SK-N-SH treated with all-trans-retinoic acid at 6 μM for 48 hours (cell line): ENCODE data around the gene PRKAR1B.

Experiments used
- ATAC-seq: fragments of 200-7000 bp; cut with Tn5 transposase; 3 replicates; pipeline ENCODE4 v1.9.1; 2020; ENCODE audit warnings: mild to moderate bottlenecking, moderate library complexity
- ARNTL ChIP-seq: fragments of 450-650 bp; formaldehyde crosslinking; IDR thresholded peaks from 2 replicates; pipeline ENCODE4 v1.5.0; 2020; ENCODE audit warnings: low read depth, mild to moderate bottlenecking, moderate library complexity, borderline replicate concordance
- BACH2 ChIP-seq: fragments of 250-450 bp; sonication (Bioruptor Pico); IDR thresholded peaks from 2 replicates; pipeline ENCODE4 v1.9.0; 2021; ENCODE audit warnings: mild to moderate bottlenecking, borderline replicate concordance
- CREB5 ChIP-seq: fragments of 250-450 bp; sonication (Bioruptor Pico); IDR thresholded peaks from 2 replicates; pipeline ENCODE4 v1.5.1; 2020; ENCODE audit warnings: low read depth, mild to moderate bottlenecking, moderate library complexity
- CSDC2 ChIP-seq: fragments of 250-450 bp; sonication (Bioruptor Pico); IDR thresholded peaks from 2 replicates; pipeline ENCODE4 v1.5.0; 2020; ENCODE audit warnings: mild to moderate bottlenecking, moderate library complexity
- ESRRG ChIP-seq: fragments of 250-450 bp; sonication (Bioruptor Pico); IDR thresholded peaks from 2 replicates; pipeline ENCODE4 v1.6.1; 2021; ENCODE audit warnings: mild to moderate bottlenecking
- GLIS3 ChIP-seq: fragments of 250-450 bp; sonication (Bioruptor Pico); IDR thresholded peaks from 2 replicates; pipeline ENCODE4 v1.5.0; 2020; ENCODE audit warnings: mild to moderate bottlenecking, moderate library complexity
- OSR1 ChIP-seq: fragments of 250-450 bp; sonication (Bioruptor Pico); IDR thresholded peaks from 2 replicates; pipeline ENCODE4 v1.8.0; 2022; ENCODE audit warnings: moderate library complexity, mild to moderate bottlenecking, inconsistent platforms
- PATZ1 ChIP-seq: fragments of 250-450 bp; sonication (Bioruptor Pico); IDR thresholded peaks from 2 replicates; pipeline ENCODE4 v1.8.0; 2020; ENCODE audit warnings: mild to moderate bottlenecking, moderate library complexity, borderline replicate concordance
- PPARA ChIP-seq: fragments of 250-450 bp; sonication (Bioruptor Pico); IDR thresholded peaks from 2 replicates; pipeline ENCODE4 v1.5.0; 2020; ENCODE audit warnings: mild to moderate bottlenecking, borderline replicate concordance
- RARB ChIP-seq: fragments of 250-450 bp; sonication (Bioruptor Pico); IDR thresholded peaks from 2 replicates; pipeline ENCODE4 v1.8.0; 2021; ENCODE audit warnings: mild to moderate bottlenecking, moderate library complexity
- SNAI2 ChIP-seq: fragments of 250-450 bp; sonication (Bioruptor Pico); IDR thresholded peaks from 2 replicates; pipeline ENCODE4 v1.5.0; 2020; ENCODE audit warnings: mild to moderate bottlenecking, moderate library complexity
- TCF4 ChIP-seq: fragments of 250-450 bp; sonication (Bioruptor Pico); IDR thresholded peaks from 2 replicates; pipeline ENCODE4 v1.8.0; 2021; ENCODE audit warnings: mild to moderate bottlenecking, moderate library complexity, borderline replicate concordance
- TOX ChIP-seq: fragments of 250-450 bp; sonication (Bioruptor Pico); IDR thresholded peaks from 2 replicates; pipeline ENCODE4 v1.8.0; 2021; ENCODE audit warnings: mild to moderate bottlenecking, moderate library complexity, borderline replicate concordance
- TSHZ2 ChIP-seq: fragments of 250-450 bp; sonication (Bioruptor Pico); IDR thresholded peaks from 2 replicates; pipeline ENCODE4 v1.5.0; 2020; ENCODE audit warnings: mild to moderate bottlenecking, moderate library complexity
- ZC3H10 ChIP-seq: fragments of 250-450 bp; sonication (Bioruptor Pico); IDR thresholded peaks from 2 replicates; pipeline ENCODE4 v1.5.1; 2021; ENCODE audit warnings: mild to moderate bottlenecking, moderate library complexity
- ZFP3 ChIP-seq: fragments of 250-450 bp; sonication (Bioruptor Pico); IDR thresholded peaks from 2 replicates; pipeline ENCODE4 v1.5.0; 2020; ENCODE audit warnings: mild to moderate bottlenecking, moderate library complexity
- ZFP30 ChIP-seq: fragments of 450-650 bp; formaldehyde crosslinking; IDR thresholded peaks from 2 replicates; pipeline ENCODE4 v1.5.0; 2022; ENCODE audit warnings: mild to moderate bottlenecking, moderate library complexity
- ZNF565 ChIP-seq: fragments of 450-650 bp; formaldehyde crosslinking; conservative IDR thresholded peaks from 2 replicates; pipeline ENCODE4 v1.5.0; 2020; ENCODE audit warnings: low read depth, mild to moderate bottlenecking, moderate library complexity
- ZNF70 ChIP-seq: fragments of 450-650 bp; formaldehyde crosslinking; IDR thresholded peaks from 2 replicates; pipeline ENCODE4 v1.5.0; 2020; ENCODE audit warnings: mild to moderate bottlenecking, moderate library complexity
- ZNF8 ChIP-seq: fragments of 450-650 bp; formaldehyde crosslinking; IDR thresholded peaks from 2 replicates; pipeline ENCODE4 v1.5.0; 2020; ENCODE audit warnings: mild to moderate bottlenecking, moderate library complexity

The PRKAR1B gene

GRCh38 chr7:670501-671390 is 56.3 kb downstream of the PRKAR1B start:
- no peak for ATAC-seq
- TF ChIP-seq ZNF70 (CRISPR knock-in tag), result no peak
- no peak for TF ChIP-seq CSDC2 (CRISPR knock-in tag)
- TF ChIP-seq ZFP30 (CRISPR knock-in tag), result no peak
- no peak for TF ChIP-seq ZNF8 (CRISPR knock-in tag)
- no peak for TF ChIP-seq TSHZ2
- no peak for TF ChIP-seq TCF4
- no peak for TF ChIP-seq ZC3H10 (CRISPR knock-in tag)
- TF ChIP-seq ZFP3, result no peak
- no peak for TF ChIP-seq ZNF565 (CRISPR knock-in tag)
- TF ChIP-seq SNAI2 (CRISPR knock-in tag), result no peak
- TF ChIP-seq GLIS3 (CRISPR knock-in tag), result no peak
- no peak for TF ChIP-seq PATZ1

GRCh38 chr7:668958-669357 is 58.1 kb downstream of the PRKAR1B start:
- ATAC-seq, result no peak
- TF ChIP-seq ZNF8 (CRISPR knock-in tag), result no peak
- TF ChIP-seq ZFP3, result no peak
- TF ChIP-seq CREB5 (CRISPR knock-in tag), result no peak
- no peak for TF ChIP-seq RARB (CRISPR knock-in tag)
- no peak for TF ChIP-seq TCF4
- no peak for TF ChIP-seq ARNTL (CRISPR knock-in tag)
- TF ChIP-seq PATZ1, result no peak
- TF ChIP-seq ZNF70 (CRISPR knock-in tag), result no peak
- no peak for TF ChIP-seq PPARA (CRISPR knock-in tag)
- no peak for TF ChIP-seq BACH2
- TF ChIP-seq TSHZ2, result no peak

GRCh38 chr7:668139-668931 is 58.7 kb downstream of the PRKAR1B start:
- TF ChIP-seq RARB (CRISPR knock-in tag) (no peak), CSDC2 (CRISPR knock-in tag) (no peak), CREB5 (CRISPR knock-in tag) (no peak), ZFP30 (CRISPR knock-in tag) (no peak), TOX (CRISPR knock-in tag) (no peak), SNAI2 (CRISPR knock-in tag) (no peak), OSR1 (CRISPR knock-in tag) (no peak), ESRRG (CRISPR knock-in tag) (no peak), GLIS3 (CRISPR knock-in tag) (no peak), ZNF8 (CRISPR knock-in tag) (no peak), ZC3H10 (CRISPR knock-in tag) (no peak)
- peak; percentile 19; the same call in 2 of the 3 replicates for ATAC-seq
